Neural cell (in vitro differentiated cells): ENCODE data around the gene ZNF622. TPM values are rescaled to one million over a fixed set of nuclear protein-coding genes. Genes with fewer than 3 reads are reported as not detected.

Experiments used
- H2AFZ ChIP-seq: fragments of 200-600, 300-800 bp; sonication (generic), shearing (Covaris generic); 2 replicates; pipeline ENCODE4 v1.6.0; 2014; ENCODE audit warnings: low read depth, mild to moderate bottlenecking, antibody characterized with exemption, low read length, moderate library complexity
- H3F3A ChIP-seq: fragments of 200-600 bp; shearing (Covaris generic); 2 replicates; pipeline ENCODE4 v1.6.1; 2016; ENCODE audit warnings: mild to moderate bottlenecking, moderate library complexity, mixed read lengths, antibody characterized with exemption, low read length; ENCODE audit not compliant: insufficient read depth, poor library complexity, severe bottlenecking
- H3K27ac ChIP-seq: fragments of 200-600, 300-800 bp; sonication (generic), shearing (Covaris generic); 2 replicates; pipeline ENCODE4 v1.5.1; 2014; ENCODE audit warnings: mild to moderate bottlenecking, low read length, moderate library complexity
- H3K27me3 ChIP-seq: fragments of 300-800, 200-600 bp; sonication (generic), shearing (Covaris generic); 2 replicates; pipeline ENCODE4 v1.6.0; 2014; ENCODE audit warnings: mild to moderate bottlenecking, low read depth, low read length, moderate library complexity; ENCODE audit not compliant: insufficient read depth
- H3K36me3 ChIP-seq: fragments of 300-800, 200-600 bp; sonication (generic), shearing (Covaris generic); 2 replicates; pipeline ENCODE4 v1.5.1; 2014; ENCODE audit warnings: mild to moderate bottlenecking, antibody characterized with exemption, low read length, moderate library complexity; ENCODE audit not compliant: insufficient read depth
- H3K4me2 ChIP-seq: fragments of 300-800, 200-600 bp; sonication (generic), shearing (Covaris generic); 2 replicates; pipeline ENCODE4 v1.6.0; 2014; ENCODE audit warnings: mild to moderate bottlenecking, low read length
- H3K4me3 ChIP-seq: fragments of 300-800, 200-600 bp; sonication (generic), shearing (Covaris generic); 2 replicates; pipeline ENCODE4 v1.5.1; 2014; ENCODE audit warnings: mild to moderate bottlenecking, low read length, moderate library complexity
- H3K79me2 ChIP-seq: fragments of 200-600 bp; shearing (Covaris generic); replicated peaks from 2 replicates; pipeline ENCODE4 v1.6.0; 2014; ENCODE audit warnings: mild to moderate bottlenecking, low read length, moderate library complexity; ENCODE audit not compliant: insufficient read depth
- H3K9ac ChIP-seq: fragments of 300-800, 200-600 bp; sonication (generic), shearing (Covaris generic); 2 replicates; pipeline ENCODE4 v1.6.1; 2016; ENCODE audit warnings: mild to moderate bottlenecking, low read length, mixed read lengths
- H3K9me2 ChIP-seq: fragments of 200-600 bp; shearing (Covaris generic); 2 replicates; pipeline ENCODE4 v1.6.1; 2016; ENCODE audit warnings: mild to moderate bottlenecking, low read length, mixed read lengths; ENCODE audit not compliant: insufficient read depth
- H3K9me3 ChIP-seq: fragments of 200-600, 300-800 bp; sonication (generic), shearing (Covaris generic); 2 replicates; pipeline ENCODE4 v1.6.1; 2016; ENCODE audit warnings: mild to moderate bottlenecking, mixed run types, low read length, moderate library complexity, mixed read lengths
- H4K20me1 ChIP-seq: fragments of 200-600 bp; shearing (Covaris generic); 2 replicates; pipeline ENCODE4 v1.6.1; 2016; ENCODE audit warnings: mild to moderate bottlenecking, mixed run types; ENCODE audit not compliant: insufficient read depth
- EP300 ChIP-seq: fragments of 450-650 bp; conservative IDR thresholded peaks from 2 replicates; pipeline ENCODE4 v1.6.1; 2014; ENCODE audit warnings: antibody characterized with exemption, mild to moderate bottlenecking, moderate library complexity; ENCODE audit not compliant: poor library complexity, severe bottlenecking
- EZH2 ChIP-seq: fragments of 200-600, 300-800 bp; shearing (Covaris generic), sonication (generic); IDR thresholded peaks from 2 replicates; pipeline ENCODE4 v1.6.1; 2014; ENCODE audit warnings: antibody characterized with exemption, low read length, borderline replicate concordance, mild to moderate bottlenecking; ENCODE audit not compliant: insufficient read depth, poor library complexity, severe bottlenecking
- MXI1 ChIP-seq: fragments of 450-650 bp; conservative IDR thresholded peaks from 2 replicates; pipeline ENCODE4 v1.6.1; 2014; ENCODE audit warnings: antibody characterized with exemption, mild to moderate bottlenecking; ENCODE audit not compliant: poor library complexity, severe bottlenecking
- POLR2AphosphoS5 ChIP-seq: IDR thresholded peaks from 2 replicates; pipeline ENCODE4 v1.6.1; 2012
- RAD21 ChIP-seq: fragments of 450-650 bp; conservative IDR thresholded peaks from 2 replicates; pipeline ENCODE4 v1.6.1; 2014; ENCODE audit warnings: antibody characterized with exemption, mild to moderate bottlenecking, moderate library complexity
- SMC3 ChIP-seq: fragments of 450-650 bp; conservative IDR thresholded peaks from 2 replicates; pipeline ENCODE4 v1.6.1; 2014; ENCODE audit warnings: antibody characterized with exemption, mild to moderate bottlenecking, moderate library complexity; ENCODE audit not compliant: poor library complexity
- TAF1 ChIP-seq: IDR thresholded peaks from 2 replicates; pipeline ENCODE4 v1.6.1; 2012; ENCODE audit warnings: low read depth
- polyA plus RNA-seq: library from polyadenylated mRNA; depleted of rRNA; stranded (reverse); fragments of >200 nt; gene quantifications from 2 replicates; pipeline ENCODE4 v1.2.3, GENCODE V29; 2014
- TF ChIP-seq, protein P1 (sequence below): fragments of 450-650 bp; IDR thresholded peaks from 2 replicates; pipeline ENCODE4 v1.5.1; 2014; ENCODE audit warnings: antibody characterized with exemption, mild to moderate bottlenecking, moderate library complexity; ENCODE audit not compliant: poor library complexity, severe bottlenecking
- TF ChIP-seq, protein P2 (sequence below): IDR thresholded peaks from 2 replicates; pipeline ENCODE4 v1.6.1; 2012; ENCODE audit warnings: borderline replicate concordance

Gene ZNF622
- polyA plus RNA-seq, 1 donor from 2014 or later: 45.9 TPM

GRCh38 chr5:16450163-16450562 is 15.4 kb downstream of the ZNF622 start:
- Histone ChIP-seq H3K9me3 (no peaks in the 10 kb centered on the region), H4K20me1 (no peaks in the 10 kb centered on the region), H3K27me3 (no peaks in the 10 kb centered on the region), H3K36me3 (peaks cover 19% of the 10 kb centered on the region), H3K9ac (no peak overlapping the region), H3K9me2 (no peaks in the 10 kb centered on the region), H3K4me2 (no peak overlapping the region), H3K27ac (no peak overlapping the region), H3F3A (no peaks in the 10 kb centered on the region), H3K79me2 (peaks cover under 1% of the 10 kb centered on the region), H3K4me3 (no peak overlapping the region), H2AFZ (no peak overlapping the region)
- TF ChIP-seq MXI1 (no peak), TAF1 (no peak), SMC3 (no peak), POLR2AphosphoS5 (no peak), RAD21 (no peak), EZH2 (no peak), EP300 (no peak)
- TF ChIP-seq, protein P1, sequence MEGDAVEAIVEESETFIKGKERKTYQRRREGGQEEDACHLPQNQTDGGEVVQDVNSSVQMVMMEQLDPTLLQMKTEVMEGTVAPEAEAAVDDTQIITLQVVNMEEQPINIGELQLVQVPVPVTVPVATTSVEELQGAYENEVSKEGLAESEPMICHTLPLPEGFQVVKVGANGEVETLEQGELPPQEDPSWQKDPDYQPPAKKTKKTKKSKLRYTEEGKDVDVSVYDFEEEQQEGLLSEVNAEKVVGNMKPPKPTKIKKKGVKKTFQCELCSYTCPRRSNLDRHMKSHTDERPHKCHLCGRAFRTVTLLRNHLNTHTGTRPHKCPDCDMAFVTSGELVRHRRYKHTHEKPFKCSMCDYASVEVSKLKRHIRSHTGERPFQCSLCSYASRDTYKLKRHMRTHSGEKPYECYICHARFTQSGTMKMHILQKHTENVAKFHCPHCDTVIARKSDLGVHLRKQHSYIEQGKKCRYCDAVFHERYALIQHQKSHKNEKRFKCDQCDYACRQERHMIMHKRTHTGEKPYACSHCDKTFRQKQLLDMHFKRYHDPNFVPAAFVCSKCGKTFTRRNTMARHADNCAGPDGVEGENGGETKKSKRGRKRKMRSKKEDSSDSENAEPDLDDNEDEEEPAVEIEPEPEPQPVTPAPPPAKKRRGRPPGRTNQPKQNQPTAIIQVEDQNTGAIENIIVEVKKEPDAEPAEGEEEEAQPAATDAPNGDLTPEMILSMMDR: no peak
- TF ChIP-seq, protein P2, sequence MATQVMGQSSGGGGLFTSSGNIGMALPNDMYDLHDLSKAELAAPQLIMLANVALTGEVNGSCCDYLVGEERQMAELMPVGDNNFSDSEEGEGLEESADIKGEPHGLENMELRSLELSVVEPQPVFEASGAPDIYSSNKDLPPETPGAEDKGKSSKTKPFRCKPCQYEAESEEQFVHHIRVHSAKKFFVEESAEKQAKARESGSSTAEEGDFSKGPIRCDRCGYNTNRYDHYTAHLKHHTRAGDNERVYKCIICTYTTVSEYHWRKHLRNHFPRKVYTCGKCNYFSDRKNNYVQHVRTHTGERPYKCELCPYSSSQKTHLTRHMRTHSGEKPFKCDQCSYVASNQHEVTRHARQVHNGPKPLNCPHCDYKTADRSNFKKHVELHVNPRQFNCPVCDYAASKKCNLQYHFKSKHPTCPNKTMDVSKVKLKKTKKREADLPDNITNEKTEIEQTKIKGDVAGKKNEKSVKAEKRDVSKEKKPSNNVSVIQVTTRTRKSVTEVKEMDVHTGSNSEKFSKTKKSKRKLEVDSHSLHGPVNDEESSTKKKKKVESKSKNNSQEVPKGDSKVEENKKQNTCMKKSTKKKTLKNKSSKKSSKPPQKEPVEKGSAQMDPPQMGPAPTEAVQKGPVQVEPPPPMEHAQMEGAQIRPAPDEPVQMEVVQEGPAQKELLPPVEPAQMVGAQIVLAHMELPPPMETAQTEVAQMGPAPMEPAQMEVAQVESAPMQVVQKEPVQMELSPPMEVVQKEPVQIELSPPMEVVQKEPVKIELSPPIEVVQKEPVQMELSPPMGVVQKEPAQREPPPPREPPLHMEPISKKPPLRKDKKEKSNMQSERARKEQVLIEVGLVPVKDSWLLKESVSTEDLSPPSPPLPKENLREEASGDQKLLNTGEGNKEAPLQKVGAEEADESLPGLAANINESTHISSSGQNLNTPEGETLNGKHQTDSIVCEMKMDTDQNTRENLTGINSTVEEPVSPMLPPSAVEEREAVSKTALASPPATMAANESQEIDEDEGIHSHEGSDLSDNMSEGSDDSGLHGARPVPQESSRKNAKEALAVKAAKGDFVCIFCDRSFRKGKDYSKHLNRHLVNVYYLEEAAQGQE: no peak

DNA sequence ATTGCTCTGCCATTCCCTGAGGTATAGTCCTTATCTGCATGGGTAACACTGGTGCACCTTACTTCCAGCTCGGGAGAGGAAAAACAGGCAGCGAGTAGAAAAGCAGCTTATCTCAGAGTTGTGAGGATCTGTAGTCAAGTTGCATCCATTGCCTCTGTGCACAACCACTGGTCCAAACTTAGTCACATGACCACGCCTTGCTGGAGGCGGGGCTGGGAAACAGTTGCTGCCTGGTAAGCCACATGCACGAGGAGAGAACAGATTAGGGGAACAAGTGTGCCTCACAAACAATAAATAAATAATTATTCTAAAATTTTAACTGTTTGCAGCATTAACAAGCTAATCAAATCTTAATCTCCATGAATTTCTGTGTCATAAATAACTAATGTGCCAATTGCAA is 18.6 kb downstream of the ZNF622 start:
- Histone ChIP-seq H3K36me3 (peaks cover 10% of the 10 kb centered on the region), H3K9me2 (no peaks in the 10 kb centered on the region), H3K27me3 (no peaks in the 10 kb centered on the region), H3K79me2 (no peaks in the 10 kb centered on the region), H3K4me2 (no peak overlapping the region), H3K9ac (no peak overlapping the region), H3F3A (no peaks in the 10 kb centered on the region), H3K9me3 (no peaks in the 10 kb centered on the region), H4K20me1 (no peaks in the 10 kb centered on the region), H2AFZ (no peak overlapping the region), H3K4me3 (no peak overlapping the region), H3K27ac (no peak overlapping the region)
- TF ChIP-seq MXI1 (no peak), EP300 (no peak), POLR2AphosphoS5 (no peak), RAD21 (no peak), EZH2 (no peak)
